Middle frontal gyrus (tissue), 1 donor: ENCODE data around the gene TMEM239.

Experiments used
- DNase-seq: peaks from one replicate; pipeline ENCODE4 v3.0.0-alpha.2; 2015; ENCODE audit warnings: low spot score; ENCODE audit errors: extremely low spot score

The TMEM239 gene

GRCh38 chr20:2846698-2847097 lies 30.5 kb downstream of the TMEM239 start:
- DNase-seq, result no peak

- no peak for DNase-seq
These were observed 31.6 kb downstream of the TMEM239 start for GRCh38 chr20:2847802-2848201.

- no peak for DNase-seq
These were observed 33.4 kb downstream of the TMEM239 start for GRCh38 chr20:2849529-2849928.

- no peak for DNase-seq
These were observed 34.9 kb downstream of the TMEM239 start for GRCh38 chr20:2851086-2851485.

- DNase-seq, result no peak
These were observed 42.4 kb downstream of the TMEM239 start for GRCh38 chr20:2858591-2858990.

- DNase-seq, result no peak
These were observed 43.4 kb downstream of the TMEM239 start for GRCh38 chr20:2859330-2860121.

- no peak for DNase-seq
These were observed 48.5 kb downstream of the TMEM239 start for GRCh38 chr20:2864626-2865025.

GRCh38 chr20:2865101-2865500 lies 48.9 kb downstream of the TMEM239 start:
- no peak for DNase-seq

GRCh38 chr20:2865630-2866029 lies 49.5 kb downstream of the TMEM239 start:
- no peak for DNase-seq

- no peak for DNase-seq
These were observed 50.1 kb downstream of the TMEM239 start for GRCh38 chr20:2866236-2866635.

- no peak for DNase-seq
These were observed 51.1 kb downstream of the TMEM239 start for GRCh38 chr20:2867081-2867864.
